Memory B cell (primary cell): ENCODE data around the gene PNPLA1.

Source experiments
- ATAC-seq: fragments of 150-1000 bp; cut with Tn5 transposase; 2 replicates; pipeline ENCODE4 v1.10.0; 2021; ENCODE audit warnings: low read depth, mild to moderate bottlenecking, moderate library complexity
- DNase-seq, 2 donors: peaks; one replicate each; pipeline ENCODE4 v3.0.0; 2022; ENCODE audit warnings: low spot score in 2 of 2
- H3K27ac Mint-ChIP-seq: one replicate; pipeline ENCODE4 v1.8.0; 2022; ENCODE audit warnings: mild to moderate bottlenecking, moderate library complexity, mixed read lengths
- H3K27me3 Mint-ChIP-seq: one replicate; pipeline ENCODE4 v1.8.0; 2022; ENCODE audit warnings: mixed read lengths
- H3K36me3 Mint-ChIP-seq: one replicate; pipeline ENCODE4 v1.8.0; 2022; ENCODE audit warnings: mild to moderate bottlenecking, mixed read lengths
- H3K4me1 Mint-ChIP-seq: one replicate; pipeline ENCODE4 v1.8.0; 2022; ENCODE audit warnings: mixed read lengths
- H3K4me3 Mint-ChIP-seq: one replicate; pipeline ENCODE4 v1.8.0; 2022; ENCODE audit warnings: mild to moderate bottlenecking, moderate library complexity, mixed read lengths
- H3K9me3 Mint-ChIP-seq: one replicate; pipeline ENCODE4 v1.8.0; 2022; ENCODE audit warnings: mixed read lengths

The PNPLA1 gene

GRCh38 chr6:36323062-36323461, 53.2 kb downstream of the PNPLA1 start:
- ATAC-seq (no peak), DNase-seq (no peak)
- H3K4me1 Mint-ChIP-seq = peaks cover 3% of the 10 kb centered on the region
- H3K36me3 Mint-ChIP-seq = no peaks in the 10 kb centered on the region
- no peaks in the 10 kb centered on the region for H3K27me3 Mint-ChIP-seq
- H3K9me3 Mint-ChIP-seq = no peaks in the 10 kb centered on the region
- no peak overlapping the region for H3K27ac Mint-ChIP-seq
- no peak overlapping the region for H3K4me3 Mint-ChIP-seq

- H3K9me3 Mint-ChIP-seq = no peaks in the 10 kb centered on the region
- ATAC-seq = no peak
- DNase-seq = no peak
- H3K36me3 Mint-ChIP-seq = no peaks in the 10 kb centered on the region
- H3K27me3 Mint-ChIP-seq = no peaks in the 10 kb centered on the region
- no peak overlapping the region for H3K4me3 Mint-ChIP-seq
- no peak overlapping the region for H3K27ac Mint-ChIP-seq
- peaks cover 3% of the 10 kb centered on the region for H3K4me1 Mint-ChIP-seq
These were observed 54.3 kb downstream of the PNPLA1 start for GRCh38 chr6:36324191-36324590.

GRCh38 chr6:36324715-36325114, 54.9 kb downstream of the PNPLA1 start:
- no peaks in the 10 kb centered on the region for H3K36me3 Mint-ChIP-seq
- H3K4me1 Mint-ChIP-seq = peaks cover 5% of the 10 kb centered on the region
- ATAC-seq = no peak
- no peak overlapping the region for H3K4me3 Mint-ChIP-seq
- H3K27ac Mint-ChIP-seq = no peak overlapping the region
- no peaks in the 10 kb centered on the region for H3K9me3 Mint-ChIP-seq
- peaks cover 2% of the 10 kb centered on the region for H3K27me3 Mint-ChIP-seq
- DNase-seq = no peak

DNA sequence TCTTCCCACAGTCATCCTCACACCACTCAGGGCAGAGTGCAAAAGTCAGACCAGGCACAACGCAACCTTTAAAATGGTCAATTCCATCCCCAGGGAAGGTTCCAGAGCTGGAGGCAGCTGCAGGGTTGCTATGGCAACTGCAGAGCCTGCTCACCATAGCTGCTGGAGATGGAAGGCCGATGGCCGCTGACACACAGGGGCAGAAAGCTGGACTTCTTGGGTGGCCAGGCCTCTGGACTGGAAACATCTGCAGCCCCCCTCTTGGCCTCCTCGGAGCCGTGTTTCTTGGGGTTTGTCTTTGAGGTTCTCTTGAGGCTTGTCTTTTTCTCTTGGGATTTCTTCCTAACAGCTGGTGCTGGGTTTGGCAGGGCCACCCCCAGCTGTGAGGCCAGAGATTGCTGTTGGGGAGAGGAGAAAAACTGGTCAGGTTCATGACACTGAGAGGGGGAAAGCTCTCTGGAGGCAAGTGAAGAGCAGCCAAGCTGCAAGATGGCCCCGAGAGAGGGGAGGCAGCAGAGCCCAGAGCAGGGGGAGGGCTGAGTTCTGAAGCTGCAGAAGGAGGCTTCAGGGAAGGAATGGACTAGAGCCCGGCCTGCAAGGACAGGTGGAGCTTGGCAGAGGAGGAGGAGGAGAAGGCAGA, 56.6 kb downstream of the PNPLA1 start:
- Mint-ChIP-seq H3K27me3 (peaks cover 2% of the 10 kb centered on the region), H3K4me1 (peaks cover 5% of the 10 kb centered on the region), H3K27ac (no peak overlapping the region), H3K36me3 (no peaks in the 10 kb centered on the region), H3K4me3 (no peak overlapping the region), H3K9me3 (no peaks in the 10 kb centered on the region)
- no peak for ATAC-seq
- no peak for DNase-seq

DNA sequence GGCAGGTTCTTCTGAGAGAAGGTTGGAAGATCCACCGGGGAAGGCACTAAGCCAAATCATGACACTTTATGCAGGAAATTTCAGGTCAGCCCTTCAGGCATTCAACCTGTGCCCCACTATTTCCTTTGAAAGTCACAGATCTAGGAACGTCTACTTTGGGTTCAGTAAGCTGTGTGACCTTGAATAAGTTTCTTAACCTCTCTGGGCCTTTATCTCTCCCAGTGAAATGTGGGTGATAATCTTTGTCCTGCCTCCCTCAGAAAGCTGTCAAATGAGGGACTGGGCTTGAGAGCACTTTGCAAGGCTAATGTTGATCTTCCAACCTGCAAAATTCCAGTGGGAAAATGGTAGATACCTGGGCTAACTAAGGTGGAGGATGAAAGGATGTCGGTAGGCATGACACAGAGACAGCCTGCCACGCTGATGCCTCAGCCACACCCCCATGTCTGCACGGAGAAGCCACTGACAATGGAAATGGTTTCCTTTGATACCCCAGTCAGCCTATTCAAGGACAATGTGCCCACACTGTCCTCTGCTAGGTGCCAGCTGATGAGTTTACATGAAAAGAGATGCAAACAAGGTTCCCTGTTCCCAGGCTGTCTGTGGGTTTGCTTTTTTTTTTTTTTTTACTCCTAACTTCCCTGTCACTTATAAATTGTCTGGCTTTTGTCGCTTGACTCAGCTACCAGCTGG, 57.5 kb downstream of the PNPLA1 start:
- ATAC-seq (no peak), DNase-seq (no peak)
- Mint-ChIP-seq H3K27ac (no peak overlapping the region), H3K4me1 (peaks cover 5% of the 10 kb centered on the region), H3K9me3 (no peaks in the 10 kb centered on the region), H3K36me3 (no peaks in the 10 kb centered on the region), H3K4me3 (no peak overlapping the region), H3K27me3 (peaks cover 6% of the 10 kb centered on the region)

DNA sequence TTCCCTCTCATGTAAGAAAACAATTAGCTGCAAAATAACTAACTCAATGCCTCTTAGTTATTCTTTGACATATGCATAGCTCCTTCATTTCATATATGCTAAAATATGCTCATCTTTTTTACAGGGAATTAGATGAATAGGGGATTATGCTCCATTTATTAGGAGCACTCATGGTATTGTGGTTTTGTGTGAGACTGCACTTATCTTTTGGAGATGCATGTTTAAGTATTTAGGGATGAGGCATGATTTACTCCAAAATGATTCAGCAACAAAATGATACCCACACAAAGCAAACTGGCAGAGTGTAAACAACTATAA, 58.0 kb downstream of the PNPLA1 start:
- Mint-ChIP-seq H3K9me3 (no peaks in the 10 kb centered on the region), H3K4me3 (no peak overlapping the region), H3K27me3 (peaks cover 6% of the 10 kb centered on the region), H3K27ac (no peak overlapping the region), H3K4me1 (peaks cover 5% of the 10 kb centered on the region), H3K36me3 (no peaks in the 10 kb centered on the region)
- ATAC-seq (no peak), DNase-seq (no peak)

- Mint-ChIP-seq H3K4me1 (peaks cover 5% of the 10 kb centered on the region), H3K4me3 (no peak overlapping the region)
These were observed 58.7 kb downstream of the PNPLA1 start for GRCh38 chr6:36328600-36328999.

DNA sequence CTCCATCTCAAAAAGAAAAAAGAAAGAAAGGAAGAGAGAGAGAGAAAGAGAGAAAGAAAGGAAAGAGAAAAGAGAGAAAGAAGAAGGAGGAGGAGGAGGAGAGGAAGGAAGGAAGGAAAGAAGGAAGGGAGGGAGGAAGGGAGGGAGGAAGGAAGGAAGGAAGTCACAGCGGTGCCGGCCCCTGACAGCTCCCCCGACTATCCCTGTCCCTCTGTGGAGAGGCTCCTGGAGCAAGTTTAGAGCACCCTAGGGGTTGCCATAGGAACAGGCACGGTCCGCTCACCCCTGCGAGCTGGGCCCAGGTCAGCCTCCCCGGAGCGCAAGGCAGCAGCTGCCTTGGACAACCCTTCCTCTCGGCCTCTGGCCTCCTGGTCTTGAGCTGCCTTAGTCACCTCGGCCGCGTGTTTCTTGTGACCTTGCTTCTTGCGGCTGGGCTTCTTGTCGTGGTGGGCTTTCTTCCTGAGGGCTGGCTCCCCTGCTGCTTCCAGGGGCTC, 60.0 kb downstream of the PNPLA1 start:
- DNase-seq (no peak), ATAC-seq (no peak)
- H3K27me3 Mint-ChIP-seq = peaks cover 12% of the 10 kb centered on the region
- H3K9me3 Mint-ChIP-seq = no peaks in the 10 kb centered on the region
- H3K4me3 Mint-ChIP-seq = no peak overlapping the region
- no peaks in the 10 kb centered on the region for H3K36me3 Mint-ChIP-seq
- H3K4me1 Mint-ChIP-seq = peaks cover 10% of the 10 kb centered on the region
- no peak overlapping the region for H3K27ac Mint-ChIP-seq

More at GRCh38 chr6:36328600-36328999, 58.7 kb downstream of the PNPLA1 start:
- Mint-ChIP-seq H3K9me3 (no peaks in the 10 kb centered on the region), H3K27ac (no peak overlapping the region), H3K27me3 (peaks cover 6% of the 10 kb centered on the region), H3K36me3 (no peaks in the 10 kb centered on the region)
- ATAC-seq (no peak), DNase-seq (no peak)

- no peaks in the 10 kb centered on the region for H3K9me3 Mint-ChIP-seq
- ATAC-seq = no peak
- H3K27ac Mint-ChIP-seq = no peak overlapping the region
- H3K4me3 Mint-ChIP-seq = no peak overlapping the region
- H3K27me3 Mint-ChIP-seq = peaks cover 15% of the 10 kb centered on the region
- no peaks in the 10 kb centered on the region for H3K36me3 Mint-ChIP-seq
- H3K4me1 Mint-ChIP-seq = peaks cover 13% of the 10 kb centered on the region
- DNase-seq = no peak
These were observed 60.5 kb downstream of the PNPLA1 start for GRCh38 chr6:36330366-36330765.

DNA sequence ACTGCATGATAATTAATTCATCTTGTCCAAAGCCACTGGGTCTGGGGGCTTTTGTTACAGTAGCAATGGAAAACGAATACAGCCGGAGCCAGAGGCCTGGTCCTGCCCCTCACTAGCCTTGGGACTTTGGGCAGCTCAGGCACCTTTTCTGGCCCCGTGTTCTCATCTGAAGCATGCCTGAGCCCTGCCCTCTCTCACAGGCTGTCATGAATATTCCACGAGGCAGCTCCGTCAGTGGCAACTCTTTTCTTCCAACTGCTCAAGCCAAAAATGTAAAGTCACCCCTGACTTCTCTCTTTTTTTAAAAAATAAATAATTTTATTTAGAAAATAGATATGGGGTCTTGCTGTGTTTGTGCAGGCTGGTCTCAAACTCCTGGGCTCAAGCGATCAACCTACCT, 61.5 kb downstream of the PNPLA1 start:
- H3K4me3 Mint-ChIP-seq = no peak overlapping the region
- no peaks in the 10 kb centered on the region for H3K36me3 Mint-ChIP-seq
- no peak overlapping the region for H3K27ac Mint-ChIP-seq
- H3K4me1 Mint-ChIP-seq = peaks cover 13% of the 10 kb centered on the region
- peaks cover 19% of the 10 kb centered on the region for H3K27me3 Mint-ChIP-seq
- DNase-seq = no peak
- no peak for ATAC-seq
- H3K9me3 Mint-ChIP-seq = no peaks in the 10 kb centered on the region

- Mint-ChIP-seq H3K4me1 (peaks cover 15% of the 10 kb centered on the region), H3K27me3 (peaks cover 20% of the 10 kb centered on the region), H3K36me3 (no peaks in the 10 kb centered on the region), H3K4me3 (no peak overlapping the region), H3K27ac (no peak overlapping the region), H3K9me3 (no peaks in the 10 kb centered on the region)
- ATAC-seq (no peak), DNase-seq (no peak)
These were observed 63.5 kb downstream of the PNPLA1 start for GRCh38 chr6:36333171-36333895.

GRCh38 chr6:36333931-36334725, 64.3 kb downstream of the PNPLA1 start:
- Mint-ChIP-seq H3K27me3 (peaks cover 20% of the 10 kb centered on the region), H3K27ac (no peak overlapping the region), H3K4me1 (peaks cover 15% of the 10 kb centered on the region), H3K4me3 (no peak overlapping the region), H3K36me3 (no peaks in the 10 kb centered on the region), H3K9me3 (no peaks in the 10 kb centered on the region)
- no peak for DNase-seq
- no peak for ATAC-seq

DNA sequence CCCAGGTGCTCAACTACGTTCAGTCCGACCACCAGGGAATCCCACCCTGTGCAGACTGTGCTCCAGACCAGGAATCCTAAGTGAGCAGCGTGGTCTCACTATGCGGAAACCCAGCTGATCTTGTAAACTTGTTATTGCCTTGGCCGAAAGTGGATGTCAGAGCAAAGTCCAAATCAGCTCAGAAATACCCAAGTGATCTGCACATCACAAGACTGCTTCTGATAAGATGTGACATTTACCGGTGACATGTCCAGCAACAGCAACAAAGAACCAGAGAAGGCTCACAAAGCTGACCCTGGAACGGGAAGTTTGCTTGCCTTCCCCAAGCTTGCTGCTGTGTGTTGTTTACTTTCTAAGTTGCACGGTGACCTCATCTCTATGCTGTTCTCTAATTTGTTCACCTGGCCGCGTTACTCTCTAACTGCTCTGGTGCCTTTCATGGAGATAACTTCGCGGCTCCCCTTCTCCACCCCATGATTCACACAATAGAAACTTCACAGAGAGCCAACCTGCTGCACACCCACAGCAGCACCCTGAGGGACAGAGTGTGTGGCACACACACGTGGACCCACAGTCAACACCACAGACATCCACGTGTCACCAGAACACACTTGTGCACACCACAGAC, 65.1 kb downstream of the PNPLA1 start:
- H3K9me3 Mint-ChIP-seq = no peaks in the 10 kb centered on the region
- no peaks in the 10 kb centered on the region for H3K36me3 Mint-ChIP-seq
- DNase-seq (no peak), ATAC-seq (peak; percentile 30)
- H3K27me3 Mint-ChIP-seq = peaks cover 18% of the 10 kb centered on the region
- H3K27ac Mint-ChIP-seq = peak overlapping the region; percentile 8
- peaks cover 13% of the 10 kb centered on the region for H3K4me1 Mint-ChIP-seq
- no peak overlapping the region for H3K4me3 Mint-ChIP-seq
